SK-N-SH (cell line): ENCODE data around the gene NAALADL2. TPM values are rescaled to one million over a fixed set of nuclear protein-coding genes. Genes with fewer than 3 reads are reported as not detected.

Source experiments
- CTCF ChIA-PET: fragments of 300-600, 350-600 bp; formaldehyde crosslinking; extraction: SDS; loops from one replicate; lab custom pipeline; 2021; lab: Yijun Ruan, JAX
- POLR2A ChIA-PET: fragments of 350-600 bp; sonication (Branson Sonifier 250); formaldehyde crosslinking; extraction: SDS; loops from one replicate; lab custom pipeline; 2020; ENCODE audit warnings: antibody characterized with exemption, inconsistent platforms; lab: Yijun Ruan, JAX
- DNase-seq: peaks from one replicate; pipeline ENCODE4 v3.0.0; 2012
- H2AFZ ChIP-seq: fragments of 200-600 bp; sonication (generic); 2 replicates; pipeline ENCODE4 v1.8.1; 2016; ENCODE audit warnings: antibody characterized with exemption, mild to moderate bottlenecking, low read depth
- H3F3A ChIP-seq: fragments of 200-600 bp; sonication (generic); replicated peaks from 2 replicates; pipeline ENCODE3; 2016; ENCODE audit warnings: antibody characterized with exemption, mild to moderate bottlenecking; ENCODE audit not compliant: insufficient read depth
- H3K27ac ChIP-seq, 2 experiments: fragments of 200-500 bp in 1 of 2; fragments of 200-600 bp in 1 of 2; sonication (Bioruptor generic) in 1 of 2; sonication (generic), shearing (Covaris generic) in 1 of 2; 2 replicates each; pipeline versions ENCODE4 v1.5.1 to v1.6.1; 2014 to 2016; ENCODE audit warnings: low read depth in 2 of 2, inconsistent platforms in 1 of 2, low read length in 1 of 2, mild to moderate bottlenecking in 1 of 2, mixed read lengths in 1 of 2
- H3K27me3 ChIP-seq: fragments of 200-600 bp; sonication (generic), shearing (Covaris generic); 2 replicates; pipeline ENCODE4 v1.6.1; 2016; ENCODE audit warnings: mixed run types; ENCODE audit not compliant: insufficient read depth
- H3K36me3 ChIP-seq, 2 experiments: fragments of 200-500 bp in 1 of 2; fragments of 200-600 bp in 1 of 2; sonication (Bioruptor generic) in 1 of 2; sonication (generic) in 1 of 2; replicated peaks in 1 of 2; 2 replicates each; pipeline versions ENCODE3 to v1.5.1; 2014 to 2016; ENCODE audit warnings: low read length in 1 of 2, mild to moderate bottlenecking in 1 of 2; ENCODE audit not compliant: insufficient read depth in 2 of 2, control insufficient read depth in 1 of 2
- H3K4me1 ChIP-seq, 2 experiments: fragments of 200-500 bp in 1 of 2; fragments of 200-600 bp in 1 of 2; sonication (Bioruptor generic) in 1 of 2; sonication (generic), shearing (Covaris generic) in 1 of 2; 2 replicates each; pipeline versions ENCODE4 v1.5.1 to v1.6.1; 2014 to 2016; ENCODE audit warnings: low read depth in 1 of 2, low read length in 1 of 2, mixed run types in 1 of 2; ENCODE audit not compliant: insufficient read depth in 2 of 2, control insufficient read depth in 1 of 2
- H3K4me2 ChIP-seq: fragments of 200-600 bp; sonication (generic), shearing (Covaris generic); 2 replicates; pipeline ENCODE4 v1.6.1; 2017; ENCODE audit warnings: mixed run types
- H3K4me3 ChIP-seq, 2 experiments: fragments of 200-500 bp in 1 of 2; fragments of 200-600 bp in 1 of 2; sonication (Bioruptor generic) in 1 of 2; sonication (generic), shearing (Covaris generic) in 1 of 2; 2 replicates each; pipeline versions ENCODE4 v1.5.1 to v1.8.1; 2014 to 2016; ENCODE audit warnings: low read depth in 2 of 2, inconsistent platforms in 1 of 2, low read length in 1 of 2, mild to moderate bottlenecking in 1 of 2, mixed read lengths in 1 of 2, moderate library complexity in 1 of 2
- H3K79me2 ChIP-seq: fragments of 200-600 bp; sonication (generic); 2 replicates; pipeline ENCODE4 v1.8.1; 2017; ENCODE audit warnings: mild to moderate bottlenecking; ENCODE audit not compliant: insufficient read depth
- H3K9ac ChIP-seq: fragments of 200-600 bp; sonication (generic); 2 replicates; pipeline ENCODE4 v1.6.1; 2017; ENCODE audit warnings: mixed run types
- H3K9me2 ChIP-seq: fragments of 200-600 bp; sonication (generic); 2 replicates; pipeline ENCODE4 v1.6.1; 2017; ENCODE audit warnings: mixed run types
- H3K9me3 ChIP-seq: fragments of 200-600 bp; sonication (generic); 2 replicates; pipeline ENCODE4 v1.6.1; 2017; ENCODE audit warnings: mixed run types, mild to moderate bottlenecking, moderate library complexity
- H4K20me1 ChIP-seq: fragments of 200-600 bp; sonication (generic); 2 replicates; pipeline ENCODE4 v1.6.1; 2017; ENCODE audit warnings: mild to moderate bottlenecking, mixed run types; ENCODE audit not compliant: insufficient read depth
- CHD2 ChIP-seq: fragments of 150-350 bp; IDR thresholded peaks from 2 replicates; pipeline ENCODE4 v1.6.1; 2018; ENCODE audit warnings: low read length; ENCODE audit not compliant: partially characterized antibody
- ELF1 ChIP-seq: IDR thresholded peaks from 2 replicates; pipeline ENCODE4 v1.4.0; 2012
- FOSL2 ChIP-seq: IDR thresholded peaks from 2 replicates; pipeline ENCODE4 v1.4.0; 2012; ENCODE audit warnings: low read depth, mild to moderate bottlenecking, moderate library complexity, borderline replicate concordance
- FOXJ3 ChIP-seq: sonication (generic); formaldehyde crosslinking; IDR thresholded peaks from 2 replicates; pipeline ENCODE4 v1.5.1; 2020; ENCODE audit warnings: mild to moderate bottlenecking, missing genetic modification reagents
- FOXM1 ChIP-seq: IDR thresholded peaks from 2 replicates; pipeline ENCODE4 v1.4.0; 2012; ENCODE audit warnings: low read depth, mild to moderate bottlenecking
- JUND ChIP-seq: IDR thresholded peaks from 2 replicates; pipeline ENCODE4 v1.4.0; 2012
- MAX ChIP-seq: IDR thresholded peaks from 2 replicates; pipeline ENCODE4 v1.4.0; 2012; ENCODE audit warnings: low read depth
- MXI1 ChIP-seq: IDR thresholded peaks from 2 replicates; pipeline ENCODE4 v1.6.1; 2012; ENCODE audit warnings: mild to moderate bottlenecking, low read depth, low read length, improper control_type of control experiment
- NFIC ChIP-seq: IDR thresholded peaks from 2 replicates; pipeline ENCODE4 v1.4.0; 2012; ENCODE audit warnings: borderline replicate concordance
- NRF1 ChIP-seq: IDR thresholded peaks from 2 replicates; pipeline ENCODE4 v1.6.1; 2012; ENCODE audit warnings: low read depth, mild to moderate bottlenecking, low read length
- PBX3 ChIP-seq: IDR thresholded peaks from 2 replicates; pipeline ENCODE4; 2012
- POLR2AphosphoS5 ChIP-seq: IDR thresholded peaks from 2 replicates; pipeline ENCODE4 v1.6.1; 2012; ENCODE audit warnings: low read depth, low read length
- RAD21 ChIP-seq: IDR thresholded peaks from 2 replicates; pipeline ENCODE4 v1.6.1; 2012; ENCODE audit warnings: mild to moderate bottlenecking, low read length
- RCOR1 ChIP-seq: fragments of 150-350 bp; IDR thresholded peaks from 2 replicates; pipeline ENCODE4 v1.6.1; 2017; ENCODE audit warnings: antibody characterized with exemption, low read length
- REST ChIP-seq: IDR thresholded peaks from 2 replicates; pipeline ENCODE4 v1.6.1; 2012; ENCODE audit warnings: mild to moderate bottlenecking, low read depth, low read length, moderate library complexity
- RFX5 ChIP-seq: IDR thresholded peaks from 2 replicates; pipeline ENCODE4 v1.6.1; 2012; ENCODE audit warnings: mild to moderate bottlenecking, improper control_type of control experiment, low read length
- RXRA ChIP-seq: IDR thresholded peaks from 2 replicates; pipeline ENCODE4 v1.4.0; 2012; ENCODE audit warnings: low read depth, mild to moderate bottlenecking, borderline replicate concordance
- SMC3 ChIP-seq: IDR thresholded peaks from 2 replicates; pipeline ENCODE4 v1.6.1; 2012; ENCODE audit warnings: low read depth, low read length, improper control_type of control experiment
- TAF1 ChIP-seq: IDR thresholded peaks from 2 replicates; pipeline ENCODE4 v1.6.1; 2012; ENCODE audit warnings: low read depth, mild to moderate bottlenecking, low read length, moderate library complexity, borderline replicate concordance
- TEAD4 ChIP-seq: IDR thresholded peaks from 2 replicates; pipeline ENCODE4 v1.4.0; 2012; ENCODE audit warnings: mild to moderate bottlenecking, borderline replicate concordance; ENCODE audit not compliant: insufficient read depth
- YY1 ChIP-seq: IDR thresholded peaks from 2 replicates; pipeline ENCODE4 v1.4.0; 2012; ENCODE audit warnings: low read depth, mild to moderate bottlenecking
- WGBS: methylation state at CpG from one replicate; pipeline ENCODE4 v1.1.6; 2017; ENCODE audit warnings: low lambda C conversion rate; 5-methylcytosine and 5-hydroxymethylcytosine counted together
- polyA plus RNA-seq, 3 experiments: library from polyadenylated mRNA; depleted of rRNA; stranded (reverse); fragments of >200 nt; gene quantifications; 2 replicates each; pipeline ENCODE4 v1.2.3, GENCODE V29; 2012

NAALADL2 gene
- polyA plus RNA-seq, 1 of the 3 experiments (the other 2 are of a cell fraction): 1.2 TPM

- no peak overlapping the region for H2AFZ ChIP-seq
- DNase-seq: no peak
- no peak overlapping the region for H3K27ac ChIP-seq
- no peaks in the 10 kb centered on the region for H3F3A ChIP-seq
- no peak overlapping the region for H3K4me3 ChIP-seq
- no peaks in the 10 kb centered on the region for H3K9me2 ChIP-seq
- no peaks in the 10 kb centered on the region for H3K27me3 ChIP-seq
- no peak overlapping the region for H3K9ac ChIP-seq
- H3K4me1 ChIP-seq: no peaks in the 10 kb centered on the region
- 41% methylated on average over 2 of the region's 2 CpGs for WGBS
- H4K20me1 ChIP-seq: no peaks in the 10 kb centered on the region
- no peaks in the 10 kb centered on the region for H3K9me3 ChIP-seq
- H3K4me2 ChIP-seq: no peak overlapping the region
- POLR2A ChIA-PET: no interaction called here
- CTCF ChIA-PET: no interaction called here
- H3K36me3 ChIP-seq: no peaks in the 10 kb centered on the region
- TF ChIP-seq TEAD4: no peak
- TF ChIP-seq MXI1: no peak
- TF ChIP-seq RCOR1: no peak
- TF ChIP-seq REST: no peak
- TF ChIP-seq JUND: no peak
- no peak for TF ChIP-seq POLR2AphosphoS5
- no peak for TF ChIP-seq FOXJ3 (CRISPR knock-in tag)
- no peak for TF ChIP-seq FOSL2
- no peaks in the 10 kb centered on the region for H3K79me2 ChIP-seq
Measured at GRCh38 chr3:175294793-175295192, 435.7 kb downstream of the NAALADL2 start.

- H3K79me2 ChIP-seq: no peaks in the 10 kb centered on the region
- CTCF ChIA-PET: interaction anchor here (1.0 to 1.4 kb wide), 2 partner anchors 10 to 18 kb away, joined by 3 to 4 read pairs; no protein-coding TSS in a partner anchor
- no peaks in the 10 kb centered on the region for H3K27me3 ChIP-seq
- TF ChIP-seq POLR2AphosphoS5 (no peak), RAD21 (no peak), ELF1 (no peak), FOXJ3 (CRISPR knock-in tag) (no peak), NRF1 (no peak), MAX (no peak), SMC3 (no peak), FOXM1 (no peak), PBX3 (no peak), YY1 (no peak), TAF1 (no peak), JUND (no peak), RXRA (no peak), MXI1 (no peak), FOSL2 (no peak), RCOR1 (no peak), RFX5 (no peak), NFIC (no peak), CHD2 (no peak)
- H3K9ac ChIP-seq: no peak overlapping the region
- H4K20me1 ChIP-seq: no peaks in the 10 kb centered on the region
- WGBS: 53% methylated on average over 4 of the region's 4 CpGs
- no peaks in the 10 kb centered on the region for H3K9me3 ChIP-seq
- DNase-seq: no peak
- H3K4me1 ChIP-seq: no peaks in the 10 kb centered on the region
- H3K4me2 ChIP-seq: no peak overlapping the region
- H3K27ac ChIP-seq: no peak overlapping the region
- H3K4me3 ChIP-seq: no peak overlapping the region
- H2AFZ ChIP-seq: no peak overlapping the region
- no peaks in the 10 kb centered on the region for H3K36me3 ChIP-seq
- no peaks in the 10 kb centered on the region for H3K9me2 ChIP-seq
- POLR2A ChIA-PET: no interaction called here
- H3F3A ChIP-seq: no peaks in the 10 kb centered on the region
Measured at GRCh38 chr3:175295248-175296130, 436.4 kb downstream of the NAALADL2 start.
